Retinal pigment epithelial cell (primary cell): ENCODE data around the gene TFF3.
A peak's percentile ranks its signal among the peaks of the same experiment; 100 is the strongest.

ENCODE experiments used
- DNase-seq: peaks from one replicate; pipeline ENCODE4 v3.0.0-alpha.2; 2010; ENCODE audit warnings: low read depth
- H3K4me3 ChIP-seq: 2 replicates; pipeline ENCODE4 v1.5.1; 2011; ENCODE audit warnings: mild to moderate bottlenecking, low read length, control low read depth, moderate library complexity
- TF ChIP-seq, protein P1 (sequence below): conservative IDR thresholded peaks from 2 replicates; pipeline ENCODE4 v1.5.1; 2011; ENCODE audit warnings: low read depth, low read length, control low read depth, inconsistent platforms

The TFF3 gene

DNA sequence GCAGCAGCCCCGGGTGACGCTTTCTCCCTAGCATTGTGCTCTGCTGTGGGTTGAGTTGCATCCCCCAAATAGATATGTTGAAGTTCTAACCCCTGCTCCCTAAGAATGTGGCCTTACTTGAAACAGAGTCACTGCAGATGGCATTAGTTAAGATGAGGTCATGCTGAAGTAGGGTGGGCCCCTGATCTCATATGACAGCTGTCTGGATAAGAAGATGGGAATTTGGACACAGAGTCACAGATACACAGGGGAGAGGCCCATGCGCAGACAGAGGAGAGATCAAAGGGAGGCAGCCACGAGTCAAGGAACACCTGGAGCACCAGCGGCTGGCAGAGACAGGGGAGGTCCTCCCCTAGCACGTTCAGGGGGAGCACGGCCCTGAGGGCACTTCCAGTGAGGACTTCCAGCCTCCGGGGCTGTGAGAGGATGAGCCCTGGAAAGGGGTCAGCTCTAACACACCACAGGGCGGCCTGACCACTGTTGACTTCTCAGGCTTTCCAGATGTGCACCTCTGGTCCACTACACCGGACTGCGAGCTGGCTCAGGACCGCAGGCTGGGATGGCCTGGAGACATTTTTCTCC lies 49.9 kb downstream of the TFF3 start:
- DNase-seq, result no peak
- no peak overlapping the region for H3K4me3 ChIP-seq
- TF ChIP-seq, protein P1, sequence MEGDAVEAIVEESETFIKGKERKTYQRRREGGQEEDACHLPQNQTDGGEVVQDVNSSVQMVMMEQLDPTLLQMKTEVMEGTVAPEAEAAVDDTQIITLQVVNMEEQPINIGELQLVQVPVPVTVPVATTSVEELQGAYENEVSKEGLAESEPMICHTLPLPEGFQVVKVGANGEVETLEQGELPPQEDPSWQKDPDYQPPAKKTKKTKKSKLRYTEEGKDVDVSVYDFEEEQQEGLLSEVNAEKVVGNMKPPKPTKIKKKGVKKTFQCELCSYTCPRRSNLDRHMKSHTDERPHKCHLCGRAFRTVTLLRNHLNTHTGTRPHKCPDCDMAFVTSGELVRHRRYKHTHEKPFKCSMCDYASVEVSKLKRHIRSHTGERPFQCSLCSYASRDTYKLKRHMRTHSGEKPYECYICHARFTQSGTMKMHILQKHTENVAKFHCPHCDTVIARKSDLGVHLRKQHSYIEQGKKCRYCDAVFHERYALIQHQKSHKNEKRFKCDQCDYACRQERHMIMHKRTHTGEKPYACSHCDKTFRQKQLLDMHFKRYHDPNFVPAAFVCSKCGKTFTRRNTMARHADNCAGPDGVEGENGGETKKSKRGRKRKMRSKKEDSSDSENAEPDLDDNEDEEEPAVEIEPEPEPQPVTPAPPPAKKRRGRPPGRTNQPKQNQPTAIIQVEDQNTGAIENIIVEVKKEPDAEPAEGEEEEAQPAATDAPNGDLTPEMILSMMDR, result no peak

- no peak for DNase-seq
- TF ChIP-seq, protein P1, result no peak
- H3K4me3 ChIP-seq, result no peak overlapping the region
Observed at GRCh38 chr21:42264245-42265195, 50.7 kb downstream of the TFF3 start.

DNA sequence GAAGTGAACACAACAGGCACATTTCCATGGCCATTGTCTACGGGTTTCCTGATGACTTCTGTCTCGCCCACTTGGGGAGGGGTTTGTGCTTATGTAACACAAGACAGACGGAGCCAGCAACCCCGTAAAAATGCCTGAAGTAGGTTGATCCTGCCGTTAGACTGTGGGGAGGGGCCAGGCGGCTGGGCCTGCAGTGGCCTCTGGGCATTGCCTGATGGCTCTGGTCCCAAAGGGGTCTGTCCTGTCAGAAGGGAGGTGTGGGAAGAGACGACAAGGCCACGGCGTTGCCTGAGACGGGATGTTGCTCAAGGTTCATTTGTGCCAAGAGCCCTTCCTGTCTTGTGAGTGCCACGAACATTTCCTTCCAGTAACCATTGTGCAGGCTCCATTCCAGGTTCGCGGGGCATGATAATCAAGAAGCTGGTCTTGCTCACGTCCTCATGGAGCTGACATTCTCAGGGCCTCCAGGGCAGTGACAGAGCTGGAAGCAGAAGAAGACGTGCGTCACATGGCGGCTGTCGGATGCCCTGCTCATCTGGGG lies 51.5 kb downstream of the TFF3 start:
- TF ChIP-seq, protein P1, result no peak
- DNase-seq, result no peak
- no peak overlapping the region for H3K4me3 ChIP-seq

DNA sequence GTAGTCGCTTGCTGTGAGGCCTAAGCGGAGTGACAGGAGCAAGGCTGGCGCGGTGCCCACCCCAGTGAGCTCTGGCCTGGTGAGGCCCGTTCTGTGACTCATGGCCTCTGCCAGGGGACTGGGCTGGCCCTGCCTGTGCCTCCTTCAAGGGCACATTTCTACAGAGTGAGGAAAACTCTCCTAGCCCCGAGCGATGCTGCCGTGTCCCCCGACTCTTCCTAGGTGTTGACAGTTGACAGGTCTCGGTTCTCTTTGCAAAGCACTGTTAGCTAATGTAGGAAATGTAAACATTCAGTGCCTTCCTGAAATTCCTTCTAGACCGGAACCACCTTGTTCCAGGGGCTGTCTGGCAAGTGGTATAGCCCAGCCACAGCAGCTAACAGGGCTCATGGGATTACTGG lies 52.4 kb downstream of the TFF3 start:
- H3K4me3 ChIP-seq, result no peak overlapping the region
- TF ChIP-seq, protein P1, result no peak
- peak; percentile 8 for DNase-seq

GRCh38 chr21:42261829-42262200 lies 53.4 kb downstream of the TFF3 start:
- no peak for DNase-seq
- H3K4me3 ChIP-seq, result no peak overlapping the region
- TF ChIP-seq, protein P1, result no peak
